Glutamatergic neuron (in vitro differentiated cells): Measurements from ENCODE around the gene THSD4. TPM values are rescaled to one million over a fixed set of nuclear protein-coding genes. Genes with fewer than 3 reads are reported as not detected.

Source experiments
- DNase-seq: peaks from one replicate; pipeline ENCODE4 v3.0.0; 2022
- H3K27ac Mint-ChIP-seq: one replicate; pipeline ENCODE4 v1.8.0; 2020; ENCODE audit warnings: mild to moderate bottlenecking, mixed read lengths, inconsistent platforms; ENCODE audit not compliant: unreplicated experiment
- H3K27me3 Mint-ChIP-seq: one replicate; pipeline ENCODE4 v1.8.0; 2020; ENCODE audit warnings: mild to moderate bottlenecking, moderate library complexity, mixed read lengths, inconsistent platforms; ENCODE audit not compliant: unreplicated experiment
- H3K36me3 Mint-ChIP-seq: one replicate; pipeline ENCODE4 v1.8.0; 2020; ENCODE audit warnings: mild to moderate bottlenecking, mixed read lengths, inconsistent platforms; ENCODE audit not compliant: unreplicated experiment
- H3K4me1 Mint-ChIP-seq: one replicate; pipeline ENCODE4 v1.8.0; 2020; ENCODE audit warnings: mild to moderate bottlenecking, low read depth, mixed read lengths, inconsistent platforms; ENCODE audit not compliant: unreplicated experiment
- H3K4me3 Mint-ChIP-seq: one replicate; pipeline ENCODE4 v1.8.0; 2020; ENCODE audit warnings: mild to moderate bottlenecking, mixed read lengths, inconsistent platforms; ENCODE audit not compliant: unreplicated experiment
- H3K9me3 Mint-ChIP-seq: one replicate; pipeline ENCODE4 v1.8.0; 2020; ENCODE audit warnings: mild to moderate bottlenecking, moderate library complexity, mixed read lengths, inconsistent platforms; ENCODE audit not compliant: unreplicated experiment
- CTCF ChIP-seq: fragments of 200-600 bp; sonication (generic); IDR thresholded peaks from one replicate; pipeline ENCODE4 v1.5.0; 2021; ENCODE audit not compliant: partially characterized antibody, unreplicated experiment
- total RNA-seq: library from RNA; stranded (reverse); fragmentation: NEBNext Ultra II Directional; extraction: Animal tissue kit (Norgen Biotek cat#: 25700); gene quantifications from one replicate; pipeline ENCODE4 v1.2.1, GENCODE V29; 2021; ENCODE audit not compliant: unreplicated experiment

The THSD4 gene
- total RNA-seq, 1 donor from 2014 or later, result 12.3 TPM

DNA sequence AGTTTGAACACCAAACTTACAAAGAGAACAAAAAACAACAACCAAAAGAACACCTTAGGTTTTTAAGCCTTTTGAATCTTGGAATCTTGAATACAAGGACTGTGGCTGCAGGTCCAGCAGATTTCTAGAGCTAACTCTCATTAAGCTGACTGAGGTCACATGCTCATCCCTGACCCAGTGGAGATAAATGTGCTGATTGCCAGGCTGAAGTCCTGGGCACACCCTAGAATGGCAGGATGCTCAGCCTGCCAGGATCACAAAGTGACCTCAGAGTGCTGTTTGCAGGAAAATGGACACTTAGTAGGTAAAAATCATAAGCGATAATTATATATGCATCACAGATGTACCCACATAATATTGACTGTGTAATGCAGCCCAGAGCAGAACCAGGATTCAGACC, 449.7 kb downstream of the THSD4 start:
- Mint-ChIP-seq H3K27ac (no peak overlapping the region), H3K36me3 (peaks cover 10% of the 10 kb centered on the region), H3K4me3 (no peak overlapping the region), H3K27me3 (peaks cover 2% of the 10 kb centered on the region), H3K4me1 (no peaks in the 10 kb centered on the region), H3K9me3 (peaks cover 3% of the 10 kb centered on the region)
- DNase-seq, result no peak
- no peak for TF ChIP-seq CTCF

- Mint-ChIP-seq H3K36me3 (peaks cover 10% of the 10 kb centered on the region), H3K4me3 (no peak overlapping the region), H3K9me3 (peaks cover 3% of the 10 kb centered on the region), H3K4me1 (no peaks in the 10 kb centered on the region), H3K27me3 (peaks cover 2% of the 10 kb centered on the region), H3K27ac (no peak overlapping the region)
- TF ChIP-seq CTCF, result no peak
- DNase-seq, result no peak
Observed at GRCh38 chr15:71565631-71566160, 450.4 kb downstream of the THSD4 start.

DNA sequence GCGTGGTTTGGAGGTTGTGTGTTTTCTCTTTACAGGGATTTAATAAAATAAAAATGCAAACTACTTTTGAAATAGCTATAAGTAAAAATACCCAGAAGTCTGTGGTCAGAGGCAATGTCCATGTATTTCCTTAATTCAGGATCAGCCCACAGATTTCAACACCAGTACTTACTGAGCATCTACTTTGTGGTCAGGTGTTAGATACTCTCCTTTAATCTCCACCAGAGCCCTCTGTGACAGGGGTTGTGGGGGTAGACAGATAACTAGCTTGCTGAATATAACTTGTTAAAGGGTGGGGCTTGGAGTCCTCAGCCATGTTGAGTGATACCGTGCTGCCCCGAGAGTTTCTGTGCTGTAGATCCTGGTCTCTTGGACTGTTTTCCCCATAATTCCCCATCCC, 451.0 kb downstream of the THSD4 start:
- Mint-ChIP-seq H3K27ac (no peak overlapping the region), H3K9me3 (peaks cover 2% of the 10 kb centered on the region), H3K27me3 (peaks cover 2% of the 10 kb centered on the region), H3K4me3 (no peak overlapping the region), H3K4me1 (no peaks in the 10 kb centered on the region), H3K36me3 (peaks cover 8% of the 10 kb centered on the region)
- DNase-seq, result no peak
- no peak for TF ChIP-seq CTCF

GRCh38 chr15:71567173-71567572, 451.9 kb downstream of the THSD4 start:
- H3K27me3 Mint-ChIP-seq, result peaks cover 2% of the 10 kb centered on the region
- H3K36me3 Mint-ChIP-seq, result peaks cover 5% of the 10 kb centered on the region
- peaks cover 1% of the 10 kb centered on the region for H3K9me3 Mint-ChIP-seq
- peaks cover 2% of the 10 kb centered on the region for H3K4me1 Mint-ChIP-seq
- no peak for DNase-seq
- no peak overlapping the region for H3K4me3 Mint-ChIP-seq
- TF ChIP-seq CTCF, result no peak
- H3K27ac Mint-ChIP-seq, result no peak overlapping the region

DNA sequence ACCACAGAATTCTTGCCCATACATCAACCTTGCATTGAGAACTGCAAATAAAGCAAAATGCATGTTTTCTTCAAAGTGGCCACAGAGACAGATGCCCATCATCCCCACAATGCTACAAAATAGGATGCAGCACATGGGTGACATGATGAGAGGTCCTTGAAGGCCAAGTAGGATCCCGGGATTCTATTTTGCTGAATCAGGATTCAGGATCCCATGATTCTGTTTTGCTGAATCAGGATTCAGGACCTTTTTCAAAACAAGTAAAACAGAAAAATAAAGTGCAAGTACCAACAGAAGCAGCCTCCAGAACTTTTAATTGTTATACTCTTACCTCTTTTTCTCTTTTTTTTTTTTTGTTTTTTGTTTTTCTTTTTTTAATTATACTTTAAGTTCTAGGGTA, 453.0 kb downstream of the THSD4 start:
- H3K27me3 Mint-ChIP-seq, result peaks cover 2% of the 10 kb centered on the region
- H3K9me3 Mint-ChIP-seq, result peaks cover 1% of the 10 kb centered on the region

More for the DNA sequence above, 453.0 kb downstream of the THSD4 start:
- no peak for DNase-seq
- Mint-ChIP-seq H3K4me3 (no peak overlapping the region), H3K27ac (no peak overlapping the region), H3K4me1 (peaks cover 5% of the 10 kb centered on the region), H3K36me3 (peaks cover 5% of the 10 kb centered on the region)
- no peak for TF ChIP-seq CTCF
